22Rv1 (cell line): ENCODE results near the gene GTF2IRD1.
A peak's percentile ranks its signal among the peaks of the same experiment; 100 is the strongest.
"Not testable (repeated sequence)": the region's sequence is repeated elsewhere in the genome, so short reads cannot be mapped to it uniquely, and the experiment has no call there.

Experiments used
- H3K27ac ChIP-seq: fragments of 450-650 bp; 2 replicates; pipeline ENCODE4 v1.5.1; 2017
- ZFX ChIP-seq: fragments of 450-650 bp; IDR thresholded peaks from 2 replicates; pipeline ENCODE4 v1.6.1; 2017; ENCODE audit warnings: antibody characterized with exemption, borderline replicate concordance
- TF ChIP-seq, protein P1 (sequence below): fragments of 450-650 bp; IDR thresholded peaks from 2 replicates; pipeline ENCODE4 v1.5.1; 2017; ENCODE audit warnings: mild to moderate bottlenecking

The GTF2IRD1 gene

GRCh38 chr7:74622228-74622749, 168.6 kb downstream of the GTF2IRD1 start:
- TF ChIP-seq, protein P1, sequence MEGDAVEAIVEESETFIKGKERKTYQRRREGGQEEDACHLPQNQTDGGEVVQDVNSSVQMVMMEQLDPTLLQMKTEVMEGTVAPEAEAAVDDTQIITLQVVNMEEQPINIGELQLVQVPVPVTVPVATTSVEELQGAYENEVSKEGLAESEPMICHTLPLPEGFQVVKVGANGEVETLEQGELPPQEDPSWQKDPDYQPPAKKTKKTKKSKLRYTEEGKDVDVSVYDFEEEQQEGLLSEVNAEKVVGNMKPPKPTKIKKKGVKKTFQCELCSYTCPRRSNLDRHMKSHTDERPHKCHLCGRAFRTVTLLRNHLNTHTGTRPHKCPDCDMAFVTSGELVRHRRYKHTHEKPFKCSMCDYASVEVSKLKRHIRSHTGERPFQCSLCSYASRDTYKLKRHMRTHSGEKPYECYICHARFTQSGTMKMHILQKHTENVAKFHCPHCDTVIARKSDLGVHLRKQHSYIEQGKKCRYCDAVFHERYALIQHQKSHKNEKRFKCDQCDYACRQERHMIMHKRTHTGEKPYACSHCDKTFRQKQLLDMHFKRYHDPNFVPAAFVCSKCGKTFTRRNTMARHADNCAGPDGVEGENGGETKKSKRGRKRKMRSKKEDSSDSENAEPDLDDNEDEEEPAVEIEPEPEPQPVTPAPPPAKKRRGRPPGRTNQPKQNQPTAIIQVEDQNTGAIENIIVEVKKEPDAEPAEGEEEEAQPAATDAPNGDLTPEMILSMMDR: no peak
- no peak for TF ChIP-seq ZFX
- no peak overlapping the region for H3K27ac ChIP-seq

DNA sequence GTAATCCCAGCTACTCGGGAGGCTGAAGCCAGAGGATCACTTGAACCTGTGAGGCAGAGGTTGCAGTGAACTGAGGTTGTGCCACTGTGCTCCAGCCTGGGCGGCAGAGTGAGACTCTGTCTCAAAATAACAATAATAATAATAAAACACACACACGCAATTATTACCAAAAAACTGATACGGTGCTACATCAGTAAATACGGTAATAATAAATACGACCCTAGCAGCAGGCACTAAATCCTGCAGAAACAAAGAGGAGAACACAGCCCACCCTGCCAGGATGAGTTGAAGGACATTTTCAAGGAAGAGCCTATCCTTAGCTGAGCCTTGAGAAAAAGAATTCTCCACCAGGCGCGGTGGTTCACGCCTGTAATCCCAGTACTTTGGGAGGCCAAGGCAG, 169.4 kb downstream of the GTF2IRD1 start:
- no peak for TF ChIP-seq ZFX
- TF ChIP-seq, protein P1: no peak

GRCh38 chr7:74625446-74625845, 171.7 kb downstream of the GTF2IRD1 start:
- TF ChIP-seq, protein P1: 0 out of 2 replicates have a peak, but pooled peaks have one; percentile 11
- TF ChIP-seq ZFX: no peak
- H3K27ac ChIP-seq: no peak overlapping the region

More for the DNA sequence above, 169.4 kb downstream of the GTF2IRD1 start:
- no peak overlapping the region for H3K27ac ChIP-seq

DNA sequence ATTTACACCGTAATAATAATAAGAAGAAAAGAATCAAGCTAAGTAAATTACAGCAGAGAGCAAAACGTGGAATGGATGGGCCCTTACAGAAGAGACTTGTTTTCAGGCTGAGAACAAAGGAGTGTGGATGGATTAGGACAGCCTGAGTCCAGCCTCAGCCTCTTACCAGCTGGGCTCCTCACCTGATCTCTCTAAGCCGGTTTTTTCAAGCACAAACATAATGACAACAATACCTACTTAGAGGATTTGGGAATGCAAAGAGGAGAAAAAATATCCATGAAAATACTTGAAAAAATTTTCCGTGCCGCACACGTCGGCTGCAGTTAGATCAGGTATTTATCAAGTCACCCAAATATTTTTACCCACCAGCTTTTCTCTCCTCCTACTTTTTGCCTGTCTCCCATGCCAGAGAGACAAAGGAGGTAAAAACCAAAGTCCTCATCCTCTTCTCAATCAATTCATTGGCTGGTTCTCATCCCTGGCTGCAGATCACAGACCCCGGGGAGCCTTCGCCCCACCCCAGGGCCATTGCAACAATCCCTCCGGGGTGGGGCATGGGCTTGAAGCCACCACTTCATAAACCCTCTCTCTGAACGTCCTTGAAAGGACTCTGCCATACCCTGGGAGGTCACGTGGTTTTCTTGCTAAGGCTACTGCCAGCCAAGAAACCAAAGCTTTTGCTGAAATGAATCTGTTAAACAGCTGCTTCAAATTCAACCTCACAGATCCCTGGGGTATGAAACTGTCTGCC, 174.1 kb downstream of the GTF2IRD1 start:
- TF ChIP-seq ZFX: no peak
- TF ChIP-seq, protein P1: no peak
- H3K27ac ChIP-seq: no peak overlapping the region

GRCh38 chr7:74632505-74632904, 178.8 kb downstream of the GTF2IRD1 start:
- no peak for TF ChIP-seq ZFX
- TF ChIP-seq, protein P1: no peak
- no peak overlapping the region for H3K27ac ChIP-seq

GRCh38 chr7:74633451-74633921, 179.8 kb downstream of the GTF2IRD1 start:
- H3K27ac ChIP-seq: no peak overlapping the region
- TF ChIP-seq, protein P1: no peak

GRCh38 chr7:74637745-74638144, 184.0 kb downstream of the GTF2IRD1 start:
- no peak overlapping the region for H3K27ac ChIP-seq
- TF ChIP-seq, protein P1: no peak
- no peak for TF ChIP-seq ZFX

- H3K27ac ChIP-seq: not testable (repeated sequence)
Measured at GRCh38 chr7:74650055-74650454, 196.3 kb downstream of the GTF2IRD1 start.

DNA sequence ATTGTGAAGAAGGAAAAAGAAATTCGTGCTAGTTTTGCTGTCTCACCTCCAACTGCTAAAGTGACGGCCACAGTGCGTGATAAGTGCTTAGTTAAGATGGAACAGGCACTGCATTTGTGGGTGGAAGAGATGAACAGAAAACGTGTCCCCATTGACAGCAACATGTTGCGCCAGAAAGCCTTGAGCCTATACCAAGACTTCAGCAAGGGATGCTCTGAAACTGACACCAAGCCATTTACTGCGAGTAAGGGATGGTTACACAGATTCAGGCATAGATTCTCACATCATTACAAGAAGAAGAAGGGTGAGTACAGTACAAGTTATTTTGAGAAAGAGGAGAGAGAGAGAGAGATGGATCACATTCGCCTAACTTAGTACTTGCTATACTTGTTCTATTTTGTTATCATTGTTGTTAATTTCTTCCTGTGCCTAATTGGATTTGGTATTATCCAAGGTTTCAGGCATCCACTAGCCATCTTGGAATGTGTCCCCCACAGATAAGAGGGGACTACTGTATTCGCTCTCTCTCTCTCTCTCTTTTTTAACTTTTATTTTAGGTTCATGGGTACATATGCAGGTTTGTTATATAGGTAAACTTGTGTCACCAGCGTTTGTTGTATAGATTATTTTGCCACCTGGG, 196.9 kb downstream of the GTF2IRD1 start:
- H3K27ac ChIP-seq: not testable (repeated sequence)

GRCh38 chr7:74651133-74651504, 197.4 kb downstream of the GTF2IRD1 start:
- H3K27ac ChIP-seq: not testable (repeated sequence)
